ENCODE data around the gene RABL2A. TPM values are rescaled to one million over a fixed set of nuclear protein-coding genes. Genes with fewer than 3 reads are reported as not detected.

Gene RABL2A
- total RNA-seq, 1 experiment from 2014 or later: 11.4 TPM

GRCh38 chr2:113675875-113676274 is 48.8 kb downstream of the RABL2A start:
- no peak overlapping the region for H3T11ph ChIP-seq (ENCODE audit: low read length)
- H3K4me1 ChIP-seq (ENCODE audit: insufficient read depth, low read length): peaks cover 5% of the 10 kb centered on the region; the same call in 1 of the 2 replicates
- H2BK15ac ChIP-seq (ENCODE audit: low read depth, low read length): no peak overlapping the region
- H3K27ac ChIP-seq (ENCODE audit: insufficient read length, low read depth, low read length): no peak overlapping the region
- Mint-ChIP-seq H3K36me3 (ENCODE audit: insufficient read depth in 1 of 3, low read depth in 3 of 3) (no peaks in the 10 kb centered on the region), H3K4me3 (no peak overlapping the region), H3K4me1 (peaks cover 15 to 20% of the 10 kb centered on the region in 2 experiments), H3K27ac (no peak overlapping the region), H3K9me3 (peaks cover 3 to 5% of the 10 kb centered on the region in 2 experiments; a peak in 3 of 5 replicates), H3K27me3 (ENCODE audit: low read depth) (peaks cover 72% of the 10 kb centered on the region)
- no peak overlapping the region for H2BK20ac ChIP-seq (ENCODE audit: low read depth, low read length, poor library complexity, severe bottlenecking)
- H2AK5ac ChIP-seq (ENCODE audit: insufficient read length, low read length): no peak overlapping the region
- H3K23me2 ChIP-seq (ENCODE audit: insufficient read length, low read depth, low read length, poor library complexity, severe bottlenecking): no peaks in the 10 kb centered on the region
- no peak overlapping the region for H2AFZ ChIP-seq (ENCODE audit: low read length)
- H3K9ac ChIP-seq (ENCODE audit: extremely low read depth, insufficient read length, low read length): no peak overlapping the region
- no peak for DNase-seq
- no peak overlapping the region for H2BK5ac ChIP-seq (ENCODE audit: insufficient read length, low read length)
- H3K9me3 ChIP-seq (ENCODE audit: control insufficient read depth, low read depth, low read length): no peaks in the 10 kb centered on the region
- no peak overlapping the region for H4K91ac ChIP-seq (ENCODE audit: insufficient read length, low read depth, low read length)
- no peak overlapping the region for H3K4me2 ChIP-seq (ENCODE audit: insufficient read depth, insufficient read length, low read length)
- H2BK12ac ChIP-seq (ENCODE audit: insufficient read length, low read depth, low read length): no peak overlapping the region
- H4K8ac ChIP-seq (replicated peaks; ENCODE audit: insufficient read length, low read depth, low read length): no peak overlapping the region
- no peak overlapping the region for H3K4ac ChIP-seq (ENCODE audit: low read depth, low read length)
- H3K18ac ChIP-seq (ENCODE audit: insufficient read length, low read depth, low read length): no peak overlapping the region
- H3K79me2 ChIP-seq (ENCODE audit: insufficient read depth, low read length): no peaks in the 10 kb centered on the region
- TF ChIP-seq CTCF (conservative IDR thresholded peaks at IDR 0.05): no peak
- no peak overlapping the region for H2BK120ac ChIP-seq (ENCODE audit: low read depth, low read length, poor library complexity, severe bottlenecking)
- no peaks in the 10 kb centered on the region for H4K20me1 ChIP-seq (ENCODE audit: control insufficient read depth, insufficient read depth, insufficient read length)
- no CpG with 5 or more reads among the region's 9 CpGs for WGBS (ENCODE audit: extremely low coverage, insufficient read length, low lambda C conversion rate)
- no peaks in the 10 kb centered on the region for H3K79me1 ChIP-seq (ENCODE audit: insufficient read depth, low read depth, low read length, poor library complexity, severe bottlenecking)
- H3K14ac ChIP-seq (ENCODE audit: insufficient read depth, low read length): no peak overlapping the region
- no peaks in the 10 kb centered on the region for H3K27me3 ChIP-seq (ENCODE audit: insufficient read depth, low read length)
- H4K5ac ChIP-seq (ENCODE audit: insufficient read length, low read depth, low read length): no peak overlapping the region
- H3K56ac ChIP-seq (ENCODE audit: insufficient read length, low read depth, low read length): no peak overlapping the region
- H3K23ac ChIP-seq (ENCODE audit: insufficient read length, low read depth, low read length): no peak overlapping the region

Data from H9 (cell line).